Endothelial cell of umbilical vein (primary cell): ENCODE results near the gene KRTAP25-1.

ENCODE experiments used
- EZH2 ChIP-seq: IDR thresholded peaks from 2 replicates; pipeline ENCODE4 v1.6.1; 2012; ENCODE audit warnings: borderline replicate concordance, low read depth, mild to moderate bottlenecking, moderate library complexity, low read length, inconsistent platforms; ENCODE audit not compliant: severe bottlenecking
- FOS ChIP-seq: IDR thresholded peaks from 2 replicates; pipeline ENCODE4 v1.6.1; 2011; ENCODE audit warnings: mild to moderate bottlenecking, low read length, moderate library complexity, borderline replicate concordance; ENCODE audit not compliant: insufficient read depth
- GATA2 ChIP-seq: IDR thresholded peaks from 2 replicates; pipeline ENCODE4 v1.7.0; 2011; ENCODE audit warnings: low read depth, mild to moderate bottlenecking, moderate library complexity, mixed read lengths, low read length; ENCODE audit not compliant: insufficient read length, insufficient read depth
- JUN ChIP-seq: IDR thresholded peaks from 2 replicates; pipeline ENCODE4 v1.6.1; 2011; ENCODE audit warnings: borderline replicate concordance, low read depth; ENCODE audit not compliant: insufficient read length, insufficient read depth
- MYC ChIP-seq: IDR thresholded peaks from one replicate; pipeline ENCODE4 v1.6.1; 2011; ENCODE audit warnings: mild to moderate bottlenecking, low read depth, low read length
- POLR2A ChIP-seq: IDR thresholded peaks from 2 replicates; pipeline ENCODE4 v1.6.1; 2012; ENCODE audit warnings: low read depth, mild to moderate bottlenecking, control low read depth, low read length
- POLR2AphosphoS5 ChIP-seq: IDR thresholded peaks from 2 replicates; pipeline ENCODE4 v1.6.1; 2012; ENCODE audit warnings: low read depth, mild to moderate bottlenecking, control low read depth, low read length, moderate library complexity; ENCODE audit not compliant: insufficient read depth
- TF ChIP-seq, protein P1 (sequence below), 2 donors: IDR thresholded peaks; 1 replicate in 1 of 2; 2 replicates in 1 of 2; pipeline ENCODE4 v1.5.1; 2011; ENCODE audit warnings: low read length in 2 of 2, mild to moderate bottlenecking in 2 of 2, moderate library complexity in 2 of 2, control low read depth in 1 of 2, inconsistent platforms in 1 of 2, low read depth in 1 of 2; ENCODE audit not compliant: insufficient read depth in 1 of 2; ENCODE audit errors: extremely low read depth in 1 of 2
- TF ChIP-seq, protein P2 (sequence below): IDR thresholded peaks from 2 replicates; pipeline ENCODE4 v1.6.1; 2011; ENCODE audit not compliant: insufficient read depth, insufficient read length

DNA sequence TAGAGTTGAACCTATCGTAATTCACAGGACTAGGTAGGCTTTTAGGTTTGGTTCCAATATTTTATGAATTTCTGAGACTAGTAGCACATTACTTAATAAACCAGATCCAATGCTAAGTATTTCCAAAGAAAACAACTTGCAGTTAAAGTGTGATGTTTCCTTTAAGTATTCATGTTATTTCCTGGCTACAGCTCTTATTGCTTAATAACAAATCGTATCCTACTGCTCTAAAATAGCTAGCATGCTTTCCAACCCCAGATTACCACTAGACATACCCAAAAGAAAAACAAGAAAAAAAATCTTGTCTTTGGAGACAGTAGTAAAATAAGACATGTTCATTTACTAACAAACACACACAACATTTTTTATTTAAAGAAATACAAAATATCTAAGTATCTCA lies 47.3 kb upstream of the KRTAP25-1 start:
- TF ChIP-seq FOS: no peak
- TF ChIP-seq, protein P1, sequence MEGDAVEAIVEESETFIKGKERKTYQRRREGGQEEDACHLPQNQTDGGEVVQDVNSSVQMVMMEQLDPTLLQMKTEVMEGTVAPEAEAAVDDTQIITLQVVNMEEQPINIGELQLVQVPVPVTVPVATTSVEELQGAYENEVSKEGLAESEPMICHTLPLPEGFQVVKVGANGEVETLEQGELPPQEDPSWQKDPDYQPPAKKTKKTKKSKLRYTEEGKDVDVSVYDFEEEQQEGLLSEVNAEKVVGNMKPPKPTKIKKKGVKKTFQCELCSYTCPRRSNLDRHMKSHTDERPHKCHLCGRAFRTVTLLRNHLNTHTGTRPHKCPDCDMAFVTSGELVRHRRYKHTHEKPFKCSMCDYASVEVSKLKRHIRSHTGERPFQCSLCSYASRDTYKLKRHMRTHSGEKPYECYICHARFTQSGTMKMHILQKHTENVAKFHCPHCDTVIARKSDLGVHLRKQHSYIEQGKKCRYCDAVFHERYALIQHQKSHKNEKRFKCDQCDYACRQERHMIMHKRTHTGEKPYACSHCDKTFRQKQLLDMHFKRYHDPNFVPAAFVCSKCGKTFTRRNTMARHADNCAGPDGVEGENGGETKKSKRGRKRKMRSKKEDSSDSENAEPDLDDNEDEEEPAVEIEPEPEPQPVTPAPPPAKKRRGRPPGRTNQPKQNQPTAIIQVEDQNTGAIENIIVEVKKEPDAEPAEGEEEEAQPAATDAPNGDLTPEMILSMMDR (IDR thresholded peaks at IDR 0.05; ENCODE audit: extremely low read depth in 1 of 2, insufficient read depth in 1 of 2, low read depth in 1 of 2, low read length in 2 of 2): no peak
- no peak for TF ChIP-seq EZH2
- no peak for TF ChIP-seq POLR2A
- TF ChIP-seq POLR2AphosphoS5: no peak
- TF ChIP-seq GATA2: no peak
- TF ChIP-seq JUN: no peak
- TF ChIP-seq, protein P2, sequence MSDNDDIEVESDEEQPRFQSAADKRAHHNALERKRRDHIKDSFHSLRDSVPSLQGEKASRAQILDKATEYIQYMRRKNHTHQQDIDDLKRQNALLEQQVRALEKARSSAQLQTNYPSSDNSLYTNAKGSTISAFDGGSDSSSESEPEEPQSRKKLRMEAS: no peak
- no peak for TF ChIP-seq MYC
